A673 (cell line): Measurements from ENCODE around the gene SPEM1. TPM values are rescaled to one million over a fixed set of nuclear protein-coding genes. Genes with fewer than 3 reads are reported as not detected.
A peak's percentile ranks its signal among the peaks of the same experiment; 100 is the strongest.

Experiments used
- BruUV-seq: library from RNA; stranded (reverse); fragments of 400-500 nt; replicated peaks from 2 replicates; lab custom pipeline; 2021; lab: Mats Ljungman, UMichigan
- CTCF ChIA-PET: fragments of 300-600 bp; sonication (Branson Sonifier 250); formaldehyde crosslinking; loops from one replicate; lab custom pipeline; 2022; ENCODE audit warnings: antibody characterized with exemption; lab: Charles Lee
- POLR2A ChIA-PET: fragments of 300-600 bp; sonication (Branson Sonifier 250); formaldehyde crosslinking; loops from one replicate; lab custom pipeline; 2022; ENCODE audit warnings: antibody characterized with exemption; ENCODE audit not compliant: low non-redundant PET; lab: Charles Lee
- DNase-seq: peaks from one replicate; pipeline ENCODE4 v3.0.0-alpha.2; 2015; ENCODE audit warnings: low spot score
- H3K27ac ChIP-seq: fragments of 200-600 bp; sonication (generic); 2 replicates; pipeline ENCODE4 v1.5.1; 2016; ENCODE audit warnings: mixed run types, low read depth, mild to moderate bottlenecking, mixed read lengths, antibody characterized with exemption, low read length; ENCODE audit not compliant: poor library complexity, severe bottlenecking
- H3K27me3 ChIP-seq: fragments of 200-600 bp; sonication (generic); replicated peaks from 2 replicates; pipeline ENCODE4 v1.6.1; 2017; ENCODE audit warnings: mixed run types, low read depth, mild to moderate bottlenecking, mixed read lengths, antibody characterized with exemption, low read length; ENCODE audit not compliant: insufficient read depth, poor library complexity
- H3K36me3 ChIP-seq: fragments of 200-600 bp; sonication (generic); 2 replicates; pipeline ENCODE4 v1.6.1; 2016; ENCODE audit warnings: mixed run types, mild to moderate bottlenecking, mixed read lengths, antibody characterized with exemption, low read length; ENCODE audit not compliant: insufficient read depth, poor library complexity, severe bottlenecking
- H3K4me1 ChIP-seq: fragments of 200-600 bp; sonication (generic); 2 replicates; pipeline ENCODE4 v1.6.1; 2017; ENCODE audit warnings: mixed run types, mild to moderate bottlenecking, mixed read lengths, antibody characterized with exemption, low read length; ENCODE audit not compliant: insufficient read depth, poor library complexity, severe bottlenecking
- H3K4me3 ChIP-seq: fragments of 200-600 bp; sonication (generic); 2 replicates; pipeline ENCODE4 v1.5.1; 2016; ENCODE audit warnings: low read depth, mixed run types, mild to moderate bottlenecking, mixed read lengths, low read length; ENCODE audit not compliant: poor library complexity, severe bottlenecking
- H3K9me3 ChIP-seq: fragments of 200-600 bp; sonication (generic); 2 replicates; pipeline ENCODE4 v1.6.1; 2016; ENCODE audit warnings: mixed run types, low read depth, mild to moderate bottlenecking, mixed read lengths, antibody characterized with exemption, low read length; ENCODE audit not compliant: poor library complexity, severe bottlenecking
- CTCF ChIP-seq: fragments of 300-800, 200-600 bp; sonication (generic); conservative IDR thresholded peaks from 2 replicates; pipeline ENCODE4 v1.5.1; 2017; ENCODE audit warnings: low read depth, mild to moderate bottlenecking, antibody characterized with exemption, low read length, moderate library complexity, mixed read lengths
- EZH2 ChIP-seq: fragments of 200-600 bp; sonication (generic); IDR thresholded peaks from 2 replicates; pipeline ENCODE4 v1.6.1; 2017; ENCODE audit warnings: borderline replicate concordance, low read depth, mild to moderate bottlenecking, mixed read lengths, antibody characterized with exemption, low read length; ENCODE audit not compliant: poor library complexity, severe bottlenecking
- intact Hi-C: fragments of 100-400 bp; cut with micrococcal nuclease; formaldehyde crosslinking; loops from one replicate; pipeline ENCODE4 v1.10.0; 2022; ENCODE audit not compliant: unreplicated experiment
- total RNA-seq: library from RNA; stranded (reverse); gene quantifications from 2 replicates; pipeline ENCODE4 v1.2.3, GENCODE V29; 2021

The SPEM1 gene
- total RNA-seq, 1 experiment from 2014 or later, result 0.43 TPM

- no peaks in the 10 kb centered on the region for H3K27me3 ChIP-seq
- peak within 1 kb of the TSS; percentile 97 for H3K27ac ChIP-seq
- H3K36me3 ChIP-seq, result no peaks in the 10 kb centered on the region
- TF ChIP-seq EZH2, result no peak
- no peak for TF ChIP-seq CTCF
- intact Hi-C loops, result loop anchor here (1.0 to 5.0 kb wide), 3 partner anchors 45 to 248 kb away; partner anchors contain the start of genes POLR2A, TMEM95, TP53 and WRAP53
- H3K4me3 ChIP-seq, result peak within 1 kb of the TSS; percentile 90
- H3K4me1 ChIP-seq, result peaks cover 50% of the 10 kb centered on the region
- POLR2A ChIA-PET, result no interaction called here
- CTCF ChIA-PET, result interaction anchor here (0.7 kb wide), 1 partner anchor 121 kb away, joined by 3 read pairs; no protein-coding TSS in a partner anchor
- no peaks in the 10 kb centered on the region for H3K9me3 ChIP-seq
- DNase-seq, result no peak
- BruUV-seq, result no TSS peak
Measured at GRCh38 chr17:7439462-7440112, 19.5 kb downstream of the SPEM1 start, which contains the start of gene FGF11. TSS of gene FGF11 (plus strand) at chr17:7439512. CDS start at chr17:7439621, 109 bp downstream.

GRCh38 chr17:7440113-7440833 is 20.1 kb downstream of the SPEM1 start:
- Histone ChIP-seq H3K4me1 (peaks cover 55% of the 10 kb centered on the region), H3K27me3 (no peaks in the 10 kb centered on the region), H3K36me3 (no peaks in the 10 kb centered on the region), H3K27ac (peak overlapping the region; percentile 97), H3K9me3 (no peaks in the 10 kb centered on the region), H3K4me3 (peak overlapping the region; percentile 90)
- no peak for TF ChIP-seq EZH2
- TF ChIP-seq CTCF, result no peak
- CTCF ChIA-PET, result interaction anchor here (0.7 to 1.9 kb wide), 2 partner anchors 120 kb away, joined by 3 to 7 read pairs; no protein-coding TSS in a partner anchor
- BruUV-seq, result TSS peak; percentile 53
- DNase-seq, result peak; percentile 84
- POLR2A ChIA-PET, result interaction anchor here (0.6 kb wide), 2 partner anchors 14 to 246 kb away, joined by 3 to 13 read pairs; no protein-coding TSS in a partner anchor
- intact Hi-C loops, result loop anchor here (1.0 kb wide), 1 partner anchor 44 kb away; the partner anchor contains the start of gene POLR2A

- H3K27me3 ChIP-seq, result no peaks in the 10 kb centered on the region
- BruUV-seq, result no TSS peak
- peaks cover 53% of the 10 kb centered on the region for H3K4me1 ChIP-seq
- peak overlapping the region; percentile 90 for H3K4me3 ChIP-seq
- H3K9me3 ChIP-seq, result no peaks in the 10 kb centered on the region
- POLR2A ChIA-PET, result interaction anchor here (0.6 kb wide), 3 partner anchors 44 to 245 kb away, joined by 3 to 4 read pairs (median 4); no protein-coding TSS in a partner anchor
- peak overlapping the region; percentile 97 for H3K27ac ChIP-seq
- intact Hi-C loops, result loop anchor here (1.0 kb wide), 1 partner anchor 43 kb away; the partner anchor contains the start of gene POLR2A
- DNase-seq, result peak; percentile 83
- TF ChIP-seq EZH2, result no peak
- 0 out of 2 replicates have a peak, but pooled peaks have one; percentile 16 for TF ChIP-seq CTCF
- H3K36me3 ChIP-seq, result no peaks in the 10 kb centered on the region
- CTCF ChIA-PET, result interaction anchor here (0.6 to 1.9 kb wide), 6 partner anchors 20 to 601 kb away, joined by 3 to 12 read pairs (median 6); partner anchors contain the start of gene ZBTB4
Measured at GRCh38 chr17:7440834-7441195, 20.7 kb downstream of the SPEM1 start.
